GM18858 (cell line): ENCODE results near the gene GIGYF2.
"Not testable (repeated sequence)": the region's sequence is repeated elsewhere in the genome, so short reads cannot be mapped to it uniquely, and the experiment has no call there.

Experiments
- ATAC-seq: cut with Tn5 transposase; IDR thresholded peaks from one replicate; pipeline ENCODE4 v1.9.1; 2021; ENCODE audit not compliant: unreplicated experiment

Gene GIGYF2

GRCh38 chr2:232697059-232697806 lies at the start of gene GIGYF2:
Gene GIGYF2, plus strand, starts transcription at chr2:232697331. Its CDS starts 37,867 bp downstream, at chr2:232735198.
- peak; percentile 60 for ATAC-seq

- ATAC-seq = no peak
Observed at GRCh38 chr2:232649033-232649432, 48.1 kb upstream of the GIGYF2 start.

DNA sequence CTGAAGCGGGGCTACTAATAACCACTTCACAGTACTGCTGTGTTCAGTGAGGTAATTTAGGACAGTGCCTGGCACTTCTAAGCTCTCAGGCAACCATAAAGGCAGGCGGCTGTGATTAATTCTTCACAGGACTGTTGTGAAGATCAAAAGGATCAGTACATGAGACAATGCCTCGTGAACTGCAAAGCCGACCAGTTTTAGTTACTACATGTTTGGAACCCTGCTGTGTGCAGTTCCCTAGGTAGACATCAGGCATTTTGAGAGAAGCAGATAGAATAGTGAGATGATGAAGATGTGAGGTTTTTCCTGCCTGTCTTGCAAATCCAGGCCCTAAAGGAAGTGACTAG lies 44.7 kb upstream of the GIGYF2 start:
- ATAC-seq = no peak

- ATAC-seq = no peak
Observed at GRCh38 chr2:232653441-232653840, 43.7 kb upstream of the GIGYF2 start.

- no peak for ATAC-seq
Observed at GRCh38 chr2:232655392-232655791, 41.7 kb upstream of the GIGYF2 start.

DNA sequence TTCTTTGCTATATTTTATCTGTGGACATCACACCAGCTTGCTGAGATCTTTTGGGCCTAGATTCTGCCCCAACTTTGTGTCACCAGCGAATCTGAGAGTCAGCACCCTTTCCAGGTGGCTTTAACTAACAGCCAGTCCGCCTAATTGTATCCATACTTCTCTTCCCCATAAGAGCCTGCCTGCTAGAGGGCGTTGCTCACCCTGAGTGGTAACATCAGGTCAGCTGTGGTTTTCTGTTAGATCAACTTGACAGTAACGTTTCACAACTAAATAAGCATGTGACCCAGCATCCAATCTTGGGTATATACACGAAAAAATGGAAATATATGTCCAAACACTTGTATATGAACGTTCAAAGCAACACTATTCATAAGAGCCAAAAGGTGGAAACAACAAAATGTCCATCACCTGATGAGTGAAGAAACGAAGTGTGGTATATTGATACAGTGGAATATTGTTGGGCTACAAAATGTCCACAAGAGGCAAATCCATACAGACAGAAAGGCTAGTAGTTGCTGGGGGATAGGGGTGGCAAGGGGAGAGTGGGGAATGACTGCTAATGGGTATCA lies 38.8 kb upstream of the GIGYF2 start:
- no peak for ATAC-seq

DNA sequence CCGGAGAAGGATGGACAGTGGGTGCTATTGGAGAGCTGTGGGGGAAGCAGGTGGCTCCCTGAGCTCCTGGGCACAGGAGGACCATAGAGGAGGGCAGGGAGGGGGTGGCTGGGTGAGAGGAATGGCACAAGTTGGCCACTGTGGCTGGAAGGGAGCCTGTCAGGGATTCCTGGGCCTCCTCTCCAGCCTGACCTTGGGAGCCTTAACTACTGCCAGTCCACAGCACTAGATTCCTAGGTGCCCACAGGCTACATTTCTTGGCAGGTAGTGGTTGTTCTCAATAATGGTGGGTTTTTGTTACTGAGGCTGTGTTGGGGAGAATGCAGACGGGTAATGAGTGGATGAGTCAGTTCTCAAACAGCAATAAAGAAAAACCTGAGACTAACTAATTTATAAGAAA lies 37.8 kb upstream of the GIGYF2 start:
- ATAC-seq = no peak

- ATAC-seq = no peak
Observed at GRCh38 chr2:232662486-232663260, 34.5 kb upstream of the GIGYF2 start.

- ATAC-seq = no peak
Observed at GRCh38 chr2:232666051-232666805, 30.9 kb upstream of the GIGYF2 start.

DNA sequence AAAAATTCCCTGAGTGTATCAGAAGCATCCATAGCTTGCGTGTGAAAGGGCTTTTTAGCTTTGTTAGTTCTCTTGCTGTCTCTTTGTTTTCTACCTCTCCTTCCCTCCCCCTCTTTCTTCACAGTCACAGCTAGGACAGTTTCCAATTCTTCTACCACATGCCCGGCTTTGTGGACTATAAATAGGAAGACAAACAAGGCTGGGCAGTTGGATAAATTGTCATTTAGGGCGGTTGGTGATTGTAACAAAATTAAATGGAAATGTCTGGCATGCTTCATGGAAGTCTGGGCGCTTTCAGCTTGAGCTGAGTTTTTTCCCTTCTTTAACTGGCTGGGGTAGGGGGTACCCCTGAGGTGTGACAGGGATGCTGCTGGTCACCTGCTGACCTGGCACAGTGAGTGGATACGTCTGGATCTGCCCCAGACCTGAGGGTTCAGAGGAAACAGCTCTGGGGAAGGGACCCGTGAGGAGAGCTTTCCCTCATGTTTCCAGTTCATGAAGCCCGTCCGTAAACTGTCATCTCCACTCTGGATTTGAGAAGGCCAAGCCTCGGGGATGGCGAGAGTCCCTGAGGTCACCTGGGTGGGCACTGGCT lies 29.0 kb upstream of the GIGYF2 start:
- no peak for ATAC-seq

DNA sequence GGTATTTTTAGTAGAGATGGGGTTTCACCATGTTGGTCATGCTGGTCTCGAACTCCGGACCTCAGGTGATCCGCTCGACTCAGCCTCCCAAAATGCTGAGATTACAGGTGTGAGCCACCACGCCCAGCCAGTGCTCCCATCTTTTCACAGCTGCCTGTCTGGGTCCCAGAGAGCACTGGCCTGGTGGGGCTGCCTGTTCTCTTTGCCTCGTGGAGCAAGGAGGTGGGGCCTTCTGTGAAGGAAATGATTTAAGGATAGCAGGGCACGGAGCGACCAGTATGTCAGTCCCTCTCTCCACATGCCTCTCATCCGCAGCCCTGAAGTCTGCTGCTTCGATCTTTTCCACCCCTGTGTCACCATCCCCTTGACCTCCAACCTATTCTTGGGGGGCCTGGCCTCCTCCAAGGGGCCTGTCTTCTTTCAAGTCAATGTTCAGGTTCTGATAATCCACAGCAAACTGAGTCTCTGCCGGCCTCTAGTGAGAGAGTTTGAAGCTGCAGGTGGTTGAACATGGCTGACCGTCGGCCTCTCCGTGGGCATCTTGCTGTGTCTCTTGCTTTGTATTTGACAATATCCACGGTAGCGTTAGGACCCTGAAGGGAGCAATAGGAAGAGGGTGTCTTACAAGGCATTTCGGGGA lies 28.2 kb upstream of the GIGYF2 start:
- no peak for ATAC-seq

DNA sequence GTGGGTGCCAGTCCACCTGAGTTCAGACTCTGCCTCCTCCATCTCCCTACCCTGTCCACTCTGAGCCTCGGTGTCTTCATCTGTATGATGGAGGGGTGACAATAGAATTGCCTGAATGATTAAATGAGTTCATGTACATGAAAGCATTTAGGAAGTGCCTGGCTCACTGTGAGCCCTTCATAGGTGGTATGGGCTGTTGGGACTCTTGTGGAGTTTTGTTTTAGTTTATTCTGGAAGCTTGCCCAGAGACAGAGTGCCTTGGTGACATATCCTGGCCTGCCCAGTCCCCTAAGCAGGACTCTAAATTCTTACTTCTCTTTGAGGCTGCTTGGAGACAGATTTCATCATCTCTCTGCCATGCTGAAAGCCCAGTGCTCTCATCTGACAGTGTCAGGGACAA lies 24.5 kb upstream of the GIGYF2 start:
- no peak for ATAC-seq

GRCh38 chr2:232674491-232674890 lies 22.6 kb upstream of the GIGYF2 start:
- no peak for ATAC-seq

DNA sequence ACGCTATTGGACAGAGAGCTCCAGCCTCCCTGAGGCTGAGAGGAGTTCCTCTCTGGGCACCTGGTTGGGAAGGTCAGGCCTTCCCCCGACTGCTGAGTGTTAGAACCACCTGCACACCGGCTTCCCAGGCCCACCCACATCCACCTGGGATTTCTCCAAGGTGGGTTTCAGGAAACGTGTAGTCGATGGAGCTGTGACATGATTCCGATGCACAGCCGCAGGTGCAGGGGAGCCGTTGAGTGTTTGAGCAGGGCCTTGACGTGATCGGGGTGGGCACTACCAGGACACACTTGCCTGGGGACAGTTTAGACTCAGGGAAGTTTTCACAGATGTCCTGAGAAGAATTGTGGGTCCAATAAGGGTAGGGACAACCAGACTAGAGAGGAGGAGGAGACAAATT lies 21.8 kb upstream of the GIGYF2 start:
- ATAC-seq = no peak

GRCh38 chr2:232680006-232680405 lies 17.1 kb upstream of the GIGYF2 start:
- no peak for ATAC-seq

- no peak for ATAC-seq
Observed at GRCh38 chr2:232681527-232681926, 15.6 kb upstream of the GIGYF2 start.

DNA sequence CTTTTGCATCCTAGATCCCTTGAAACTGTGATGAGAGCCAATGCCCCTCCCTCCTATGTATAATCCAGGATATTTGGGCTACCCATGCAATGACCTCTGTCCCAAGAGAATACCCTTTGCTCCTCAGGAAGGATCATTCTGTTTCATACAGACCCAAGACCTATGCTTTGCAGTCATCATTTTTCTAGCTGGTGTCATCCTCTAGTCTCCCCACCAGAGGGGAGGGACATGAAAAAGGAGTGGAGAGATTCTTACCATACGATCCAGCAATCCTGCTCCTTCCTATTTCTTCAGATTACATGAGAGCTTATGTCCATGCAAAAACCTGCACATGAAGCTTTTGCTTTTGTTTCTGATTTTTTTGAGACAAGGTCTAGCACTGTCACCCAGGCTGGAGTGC lies 13.8 kb upstream of the GIGYF2 start:
- no peak for ATAC-seq

- not testable (repeated sequence) for ATAC-seq
Observed at GRCh38 chr2:232685391-232685790, 11.7 kb upstream of the GIGYF2 start.

- no peak for ATAC-seq
Observed at GRCh38 chr2:232687382-232688160, 9.6 kb upstream of the GIGYF2 start.

DNA sequence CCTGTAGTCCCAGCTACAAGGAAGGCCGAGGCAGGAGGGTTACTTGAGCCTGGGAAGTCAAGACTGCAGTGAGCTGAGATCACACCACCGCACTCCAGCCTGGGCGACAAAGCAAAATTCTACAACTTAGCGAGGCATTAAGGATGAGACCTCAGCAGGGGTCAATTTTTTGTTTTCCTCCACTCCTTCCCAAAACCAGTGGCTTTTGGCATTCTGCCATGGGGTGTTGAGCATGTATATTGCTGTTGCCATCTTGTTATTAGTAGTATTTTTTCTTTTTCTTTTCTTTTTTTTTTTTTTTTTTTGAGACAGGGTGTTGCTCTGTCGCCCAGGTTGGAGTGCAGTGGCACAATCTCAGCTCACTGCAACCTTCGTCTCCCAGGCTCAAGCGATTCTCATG lies 8.9 kb upstream of the GIGYF2 start:
- ATAC-seq = no peak
